Measurements from ENCODE around the gene NDUFAF7. TPM values are rescaled to one million over a fixed set of nuclear protein-coding genes. Genes with fewer than 3 reads are reported as not detected.
"Not testable (repeated sequence)": the region's sequence is repeated elsewhere in the genome, so short reads cannot be mapped to it uniquely, and the experiment has no call there.

NDUFAF7 gene
- polyA plus RNA-seq, 1 donor from 2014 or later, result 132 TPM

DNA sequence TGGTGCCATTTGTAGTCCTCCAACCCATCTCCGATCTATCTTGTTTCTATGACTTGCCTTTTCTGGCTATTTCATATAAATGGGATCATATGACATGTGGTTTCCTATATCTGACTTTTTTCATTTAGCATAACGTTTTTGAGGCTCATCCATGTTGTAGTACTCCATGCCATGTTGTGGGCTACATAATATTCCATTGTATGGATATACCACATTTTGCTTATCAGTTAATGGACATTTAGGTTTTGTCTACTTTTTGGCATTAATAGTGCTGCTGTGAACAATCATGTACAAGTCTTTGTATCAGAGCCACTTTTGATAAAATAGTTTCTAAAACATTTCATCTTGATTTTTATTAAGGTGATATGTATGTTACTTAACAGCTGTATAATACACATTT, 27.8 kb upstream of the NDUFAF7 start:
- Histone ChIP-seq H3K27me3 (ENCODE audit: insufficient read depth, low read depth, low read length) (no peaks in the 10 kb centered on the region), H3F3A (ENCODE audit: insufficient read depth, low read length, poor library complexity, severe bottlenecking) (no peaks in the 10 kb centered on the region), H3K36me3 (ENCODE audit: insufficient read depth, low read length) (peaks cover 7% of the 10 kb centered on the region), H3K9ac (ENCODE audit: low read length) (no peak overlapping the region), H3K4me2 (ENCODE audit: low read length) (no peak overlapping the region), H2AFZ (ENCODE audit: low read depth, low read length) (no peak overlapping the region), H3K4me3 (ENCODE audit: low read length) (no peak overlapping the region), H3K9me3 (ENCODE audit: low read length) (peaks cover 5% of the 10 kb centered on the region), H4K20me1 (ENCODE audit: insufficient read depth) (no peaks in the 10 kb centered on the region), H3K9me2 (ENCODE audit: insufficient read depth, low read length) (no peaks in the 10 kb centered on the region), H3K27ac (ENCODE audit: low read length) (no peak overlapping the region), H3K79me2 (replicated peaks; ENCODE audit: insufficient read depth, low read length) (no peaks in the 10 kb centered on the region)
- TF ChIP-seq TAF1 (IDR thresholded peaks at IDR 0.05; ENCODE audit: low read depth) (no peak), RAD21 (conservative IDR thresholded peaks at IDR 0.05) (no peak), SMC3 (conservative IDR thresholded peaks at IDR 0.05; ENCODE audit: poor library complexity) (no peak), POLR2AphosphoS5 (IDR thresholded peaks at IDR 0.05) (no peak), EP300 (conservative IDR thresholded peaks at IDR 0.05; ENCODE audit: poor library complexity, severe bottlenecking) (no peak), EZH2 (IDR thresholded peaks at IDR 0.05; ENCODE audit: borderline replicate concordance, insufficient read depth, low read length, poor library complexity, severe bottlenecking) (no peak), MXI1 (conservative IDR thresholded peaks at IDR 0.05; ENCODE audit: poor library complexity, severe bottlenecking) (no peak)
- TF ChIP-seq, protein P1, sequence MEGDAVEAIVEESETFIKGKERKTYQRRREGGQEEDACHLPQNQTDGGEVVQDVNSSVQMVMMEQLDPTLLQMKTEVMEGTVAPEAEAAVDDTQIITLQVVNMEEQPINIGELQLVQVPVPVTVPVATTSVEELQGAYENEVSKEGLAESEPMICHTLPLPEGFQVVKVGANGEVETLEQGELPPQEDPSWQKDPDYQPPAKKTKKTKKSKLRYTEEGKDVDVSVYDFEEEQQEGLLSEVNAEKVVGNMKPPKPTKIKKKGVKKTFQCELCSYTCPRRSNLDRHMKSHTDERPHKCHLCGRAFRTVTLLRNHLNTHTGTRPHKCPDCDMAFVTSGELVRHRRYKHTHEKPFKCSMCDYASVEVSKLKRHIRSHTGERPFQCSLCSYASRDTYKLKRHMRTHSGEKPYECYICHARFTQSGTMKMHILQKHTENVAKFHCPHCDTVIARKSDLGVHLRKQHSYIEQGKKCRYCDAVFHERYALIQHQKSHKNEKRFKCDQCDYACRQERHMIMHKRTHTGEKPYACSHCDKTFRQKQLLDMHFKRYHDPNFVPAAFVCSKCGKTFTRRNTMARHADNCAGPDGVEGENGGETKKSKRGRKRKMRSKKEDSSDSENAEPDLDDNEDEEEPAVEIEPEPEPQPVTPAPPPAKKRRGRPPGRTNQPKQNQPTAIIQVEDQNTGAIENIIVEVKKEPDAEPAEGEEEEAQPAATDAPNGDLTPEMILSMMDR (IDR thresholded peaks at IDR 0.05; ENCODE audit: poor library complexity, severe bottlenecking), result no peak
- TF ChIP-seq, protein P2, sequence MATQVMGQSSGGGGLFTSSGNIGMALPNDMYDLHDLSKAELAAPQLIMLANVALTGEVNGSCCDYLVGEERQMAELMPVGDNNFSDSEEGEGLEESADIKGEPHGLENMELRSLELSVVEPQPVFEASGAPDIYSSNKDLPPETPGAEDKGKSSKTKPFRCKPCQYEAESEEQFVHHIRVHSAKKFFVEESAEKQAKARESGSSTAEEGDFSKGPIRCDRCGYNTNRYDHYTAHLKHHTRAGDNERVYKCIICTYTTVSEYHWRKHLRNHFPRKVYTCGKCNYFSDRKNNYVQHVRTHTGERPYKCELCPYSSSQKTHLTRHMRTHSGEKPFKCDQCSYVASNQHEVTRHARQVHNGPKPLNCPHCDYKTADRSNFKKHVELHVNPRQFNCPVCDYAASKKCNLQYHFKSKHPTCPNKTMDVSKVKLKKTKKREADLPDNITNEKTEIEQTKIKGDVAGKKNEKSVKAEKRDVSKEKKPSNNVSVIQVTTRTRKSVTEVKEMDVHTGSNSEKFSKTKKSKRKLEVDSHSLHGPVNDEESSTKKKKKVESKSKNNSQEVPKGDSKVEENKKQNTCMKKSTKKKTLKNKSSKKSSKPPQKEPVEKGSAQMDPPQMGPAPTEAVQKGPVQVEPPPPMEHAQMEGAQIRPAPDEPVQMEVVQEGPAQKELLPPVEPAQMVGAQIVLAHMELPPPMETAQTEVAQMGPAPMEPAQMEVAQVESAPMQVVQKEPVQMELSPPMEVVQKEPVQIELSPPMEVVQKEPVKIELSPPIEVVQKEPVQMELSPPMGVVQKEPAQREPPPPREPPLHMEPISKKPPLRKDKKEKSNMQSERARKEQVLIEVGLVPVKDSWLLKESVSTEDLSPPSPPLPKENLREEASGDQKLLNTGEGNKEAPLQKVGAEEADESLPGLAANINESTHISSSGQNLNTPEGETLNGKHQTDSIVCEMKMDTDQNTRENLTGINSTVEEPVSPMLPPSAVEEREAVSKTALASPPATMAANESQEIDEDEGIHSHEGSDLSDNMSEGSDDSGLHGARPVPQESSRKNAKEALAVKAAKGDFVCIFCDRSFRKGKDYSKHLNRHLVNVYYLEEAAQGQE (IDR thresholded peaks at IDR 0.05; ENCODE audit: borderline replicate concordance), result no peak

DNA sequence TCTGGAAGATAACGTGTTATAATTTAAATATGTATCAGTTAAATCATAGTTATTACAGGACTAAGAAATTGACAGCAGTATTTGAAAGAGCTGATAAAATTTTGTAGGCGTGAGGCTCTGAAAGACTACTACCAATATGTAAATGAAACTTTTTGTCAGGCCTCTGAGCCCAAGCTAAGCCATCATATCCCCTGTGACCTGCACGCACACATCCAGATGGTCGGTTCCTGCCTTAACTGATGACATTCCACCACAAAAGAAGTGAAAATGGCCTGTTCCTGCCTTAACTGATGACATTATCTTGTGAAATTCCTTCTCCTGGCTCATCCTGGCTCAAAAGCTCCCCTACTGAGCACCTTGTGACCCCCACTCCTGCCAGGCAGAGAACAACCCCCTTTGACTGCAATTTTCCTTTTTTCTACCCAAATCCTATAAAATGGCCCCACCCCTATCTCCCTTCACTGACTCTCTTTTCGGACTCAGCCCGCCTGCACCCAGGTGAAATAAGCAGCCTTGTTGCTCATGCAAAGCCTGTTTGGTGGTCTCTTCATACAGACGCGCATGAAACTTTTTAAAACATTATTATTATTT, 26.3 kb upstream of the NDUFAF7 start:
- not testable (repeated sequence) for H3K9me2 ChIP-seq (ENCODE audit: insufficient read depth, low read length); H3K27ac ChIP-seq (ENCODE audit: low read length); H3K27me3 ChIP-seq (ENCODE audit: insufficient read depth, low read depth, low read length); H3K4me3 ChIP-seq (ENCODE audit: low read length); H3K4me2 ChIP-seq (ENCODE audit: low read length); H3F3A ChIP-seq (ENCODE audit: insufficient read depth, low read length, poor library complexity, severe bottlenecking); H4K20me1 ChIP-seq (ENCODE audit: insufficient read depth); H3K79me2 ChIP-seq (replicated peaks; ENCODE audit: insufficient read depth, low read length); H2AFZ ChIP-seq (ENCODE audit: low read depth, low read length); H3K9me3 ChIP-seq (ENCODE audit: low read length); H3K9ac ChIP-seq (ENCODE audit: low read length)
- H3K36me3 ChIP-seq (ENCODE audit: insufficient read depth, low read length), result peaks cover 20% of the 10 kb centered on the region

All from neural cell (in vitro differentiated cells).